ENCODE measurements around the gene MAGEB16. TPM values are rescaled to one million over a fixed set of nuclear protein-coding genes. Genes with fewer than 3 reads are reported as not detected.

Gene MAGEB16
- total RNA-seq (not detected), polyA plus RNA-seq (not detected)
- long read RNA-seq, donor 1: 0 reads
- long read RNA-seq, donor 2: 0 reads

DNA sequence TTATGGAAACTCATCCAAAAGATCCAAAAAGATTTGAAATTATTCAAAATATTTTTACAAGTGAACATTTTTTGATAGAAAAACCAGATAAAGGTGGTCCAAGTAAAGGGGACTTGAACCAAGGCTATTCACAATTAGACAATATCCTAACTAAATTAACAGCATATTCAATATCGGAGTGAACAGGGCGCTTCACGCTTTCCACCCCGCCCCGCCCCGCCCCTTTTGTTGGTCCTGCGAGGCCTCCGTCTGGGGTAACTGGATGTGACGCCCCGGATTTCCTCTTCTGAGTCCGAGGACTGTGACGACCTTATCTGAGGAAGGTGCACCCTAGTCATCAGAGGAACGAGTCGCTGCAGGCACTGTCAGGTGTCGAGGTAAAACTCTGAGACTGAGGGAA is at the start of gene MAGEB16:
TSS of gene MAGEB16 (plus strand) at position 301 of the 400 bp plus-strand sequence. CDS start 3,855 bp downstream, outside the sequence.
- 86 to 97% methylated on average over 15 of the region's 15 CpGs for WGBS, 2 donors
- ATAC-seq (ENCODE audit: low FRiP score) (no peak), DNase-seq (no peak)
- no peaks in the 10 kb centered on the region for H3K9me3 ChIP-seq (ENCODE audit: control insufficient read depth, low read length)
- H3K36me3 ChIP-seq (ENCODE audit: control insufficient read depth in 1 of 2, insufficient read depth in 2 of 2, low read length in 1 of 2): no peaks in the 10 kb centered on the region
- no peaks in the 10 kb centered on the region for H3K27me3 ChIP-seq (ENCODE audit: control insufficient read depth in 1 of 2, insufficient read depth in 2 of 2, low read length in 1 of 2)
- H3K4me1 ChIP-seq (ENCODE audit: control insufficient read depth in 1 of 2, insufficient read depth in 2 of 2, low read length in 2 of 2): no peaks in the 10 kb centered on the region
- intact Hi-C loops (cut with DNase I): no loop called here
- H3K4me3 ChIP-seq (ENCODE audit: low read length in 2 of 2): no peak within 1 kb of the TSS
- no peak within 1 kb of the TSS for H3K27ac ChIP-seq (ENCODE audit: low read depth in 1 of 2, low read length in 2 of 2)

DNA sequence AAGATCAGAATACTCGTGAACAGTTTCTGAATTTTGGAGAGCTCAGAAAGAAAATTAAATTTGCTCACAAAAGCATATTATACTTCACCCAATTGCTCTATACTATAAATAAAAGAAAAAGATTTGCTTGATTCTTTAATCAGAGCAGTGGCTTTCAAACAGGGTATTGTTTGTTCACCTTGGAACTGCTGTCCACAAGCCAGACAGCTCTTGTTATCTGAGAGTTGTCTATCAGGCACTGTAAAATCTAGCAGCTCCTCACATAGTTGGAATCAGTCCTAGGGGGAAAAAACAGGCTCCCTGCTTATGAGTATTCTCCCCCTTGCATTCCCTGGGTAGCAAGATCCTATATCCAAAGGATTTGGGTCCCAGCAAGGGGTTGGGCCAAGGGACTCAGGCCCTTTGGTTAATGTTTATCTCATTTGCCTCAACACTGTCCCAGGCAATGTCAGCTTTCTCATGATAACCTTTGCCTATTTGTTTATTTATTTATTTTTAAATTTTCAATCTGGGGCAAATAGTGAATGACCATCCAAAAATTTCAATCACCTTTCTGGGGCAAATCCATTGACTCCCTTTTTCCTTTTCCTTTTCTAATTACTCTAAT is 24.1 kb upstream of the MAGEB16 start:
- H3K36me3 ChIP-seq (ENCODE audit: control insufficient read depth in 1 of 2, insufficient read depth in 2 of 2, low read length in 1 of 2): no peaks in the 10 kb centered on the region
- no peak overlapping the region for H3K27ac ChIP-seq (ENCODE audit: low read depth in 1 of 2, low read length in 2 of 2)

DNA sequence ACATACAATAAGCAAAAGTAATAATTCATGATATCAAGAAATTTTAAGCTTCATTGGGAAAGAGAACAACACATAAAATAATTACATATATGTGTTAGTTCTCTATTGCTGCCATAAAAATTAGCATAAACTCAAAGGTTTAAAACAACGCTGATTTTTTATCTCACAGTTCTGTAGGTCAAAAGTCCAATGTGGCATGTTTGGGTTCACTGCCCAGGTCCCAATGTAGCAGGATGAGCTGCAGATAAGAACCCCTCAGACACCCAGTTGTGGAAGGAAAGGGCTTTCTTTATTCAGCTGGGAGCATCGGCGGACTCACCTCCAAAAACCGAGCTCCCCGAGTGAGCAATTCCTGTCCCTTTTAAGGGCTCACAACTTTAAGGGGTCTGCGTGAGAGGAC is 13.1 kb upstream of the MAGEB16 start:
- intact Hi-C loops (cut with DNase I): no loop called here
- no peak overlapping the region for H3K27ac ChIP-seq (ENCODE audit: low read depth in 1 of 2, low read length in 2 of 2)
- H3K4me3 ChIP-seq (ENCODE audit: low read length in 2 of 2): no peak overlapping the region
- WGBS, 2 donors: 81 to 84% methylated on average over 6 of the region's 6 CpGs
- no peak for DNase-seq
- no peak for ATAC-seq (ENCODE audit: low FRiP score)
- no peaks in the 10 kb centered on the region for H3K27me3 ChIP-seq (ENCODE audit: control insufficient read depth in 1 of 2, insufficient read depth in 2 of 2, low read length in 1 of 2)
- no peaks in the 10 kb centered on the region for H3K36me3 ChIP-seq (ENCODE audit: control insufficient read depth in 1 of 2, insufficient read depth in 2 of 2, low read length in 1 of 2)
- no peaks in the 10 kb centered on the region for H3K4me1 ChIP-seq (ENCODE audit: control insufficient read depth in 1 of 2, insufficient read depth in 2 of 2, low read length in 2 of 2)
- no peaks in the 10 kb centered on the region for H3K9me3 ChIP-seq (ENCODE audit: control insufficient read depth, low read length)

More for the DNA sequence above, 24.1 kb upstream of the MAGEB16 start:
- ATAC-seq (ENCODE audit: low FRiP score) (no peak), DNase-seq (no peak)
- WGBS, 2 donors: 69 to 90% methylated on average over 1 of the region's 1 CpG
- H3K27me3 ChIP-seq (ENCODE audit: control insufficient read depth in 1 of 2, insufficient read depth in 2 of 2, low read length in 1 of 2): no peaks in the 10 kb centered on the region
- no peak overlapping the region for H3K4me3 ChIP-seq (ENCODE audit: low read length in 2 of 2)
- H3K4me1 ChIP-seq (ENCODE audit: control insufficient read depth in 1 of 2, insufficient read depth in 2 of 2, low read length in 2 of 2): no peaks in the 10 kb centered on the region
- no peaks in the 10 kb centered on the region for H3K9me3 ChIP-seq (ENCODE audit: control insufficient read depth, low read length)
- intact Hi-C loops (cut with DNase I): no loop called here

DNA sequence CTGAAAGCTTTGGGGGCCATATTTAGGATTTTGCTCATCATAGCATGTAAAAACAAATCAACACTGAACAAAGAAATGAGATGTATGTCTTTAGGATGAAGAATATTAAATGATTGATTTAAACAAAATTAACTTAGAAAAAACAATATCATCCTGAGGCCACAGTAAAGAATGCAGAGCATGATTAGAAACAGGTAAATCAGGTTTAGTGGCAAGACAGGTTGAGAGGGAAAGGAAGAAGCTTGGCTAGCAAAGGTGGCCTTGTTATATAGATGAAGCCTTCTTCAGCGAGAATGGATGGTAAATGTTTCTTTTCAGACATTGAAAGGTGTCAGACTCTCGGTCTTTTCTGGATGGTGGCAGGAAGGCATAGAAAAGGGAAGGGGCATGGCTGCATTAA is 11.9 kb upstream of the MAGEB16 start:
- Histone ChIP-seq H3K9me3 (ENCODE audit: control insufficient read depth, low read length) (no peaks in the 10 kb centered on the region), H3K27me3 (ENCODE audit: control insufficient read depth in 1 of 2, insufficient read depth in 2 of 2, low read length in 1 of 2) (no peaks in the 10 kb centered on the region), H3K4me1 (ENCODE audit: control insufficient read depth in 1 of 2, insufficient read depth in 2 of 2, low read length in 2 of 2) (no peaks in the 10 kb centered on the region), H3K4me3 (ENCODE audit: low read length in 2 of 2) (no peak overlapping the region), H3K36me3 (ENCODE audit: control insufficient read depth in 1 of 2, insufficient read depth in 2 of 2, low read length in 1 of 2) (no peaks in the 10 kb centered on the region), H3K27ac (ENCODE audit: low read depth in 1 of 2, low read length in 2 of 2) (no peak overlapping the region)
- DNase-seq: no peak
- no peak for ATAC-seq (ENCODE audit: low FRiP score)
- intact Hi-C loops (cut with DNase I): no loop called here
- WGBS, 2 donors: 60 to 89% methylated on average over 2 of the region's 2 CpGs

GRCh38 chrX:35787867-35788266 is 10.3 kb upstream of the MAGEB16 start:
- intact Hi-C loops (cut with DNase I): no loop called here

DNA sequence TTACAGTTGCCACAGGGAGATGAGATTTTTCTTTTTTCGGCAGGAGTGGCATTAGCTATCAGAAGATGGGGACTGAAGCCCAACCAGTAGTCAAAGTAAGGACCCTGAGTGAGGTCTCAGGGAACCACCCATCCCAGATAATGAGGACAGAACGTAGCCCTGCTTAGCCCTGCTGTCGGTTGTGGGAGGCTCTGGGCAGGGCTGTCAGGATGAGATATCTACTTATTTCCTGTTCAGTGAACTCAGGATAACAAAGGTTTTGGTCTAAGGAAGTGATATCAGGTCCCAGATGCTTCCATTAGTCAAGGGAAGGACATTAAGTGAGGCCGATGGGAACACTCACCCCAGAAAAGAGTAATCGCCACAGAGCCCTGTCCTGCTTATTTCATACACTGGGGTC is 2.3 kb downstream of the MAGEB16 start:
- intact Hi-C loops (cut with DNase I): no loop called here
- no peak overlapping the region for H3K27ac ChIP-seq (ENCODE audit: low read depth in 1 of 2, low read length in 2 of 2)
- H3K4me3 ChIP-seq (ENCODE audit: low read length in 2 of 2): no peak overlapping the region
- H3K27me3 ChIP-seq (ENCODE audit: control insufficient read depth in 1 of 2, insufficient read depth in 2 of 2, low read length in 1 of 2): no peaks in the 10 kb centered on the region
- WGBS, 2 donors: 82 to 91% methylated on average over 5 of the region's 5 CpGs
- no peaks in the 10 kb centered on the region for H3K36me3 ChIP-seq (ENCODE audit: control insufficient read depth in 1 of 2, insufficient read depth in 2 of 2, low read length in 1 of 2)
- DNase-seq (no peak), ATAC-seq (ENCODE audit: low FRiP score) (no peak)
- H3K9me3 ChIP-seq (ENCODE audit: control insufficient read depth, low read length): no peaks in the 10 kb centered on the region
- H3K4me1 ChIP-seq (ENCODE audit: control insufficient read depth in 1 of 2, insufficient read depth in 2 of 2, low read length in 2 of 2): no peaks in the 10 kb centered on the region

More at GRCh38 chrX:35787867-35788266, 10.3 kb upstream of the MAGEB16 start:
- Histone ChIP-seq H3K4me3 (ENCODE audit: low read length in 2 of 2) (no peak overlapping the region), H3K27me3 (ENCODE audit: control insufficient read depth in 1 of 2, insufficient read depth in 2 of 2, low read length in 1 of 2) (no peaks in the 10 kb centered on the region), H3K9me3 (ENCODE audit: control insufficient read depth, low read length) (no peaks in the 10 kb centered on the region), H3K27ac (ENCODE audit: low read depth in 1 of 2, low read length in 2 of 2) (no peak overlapping the region), H3K4me1 (ENCODE audit: control insufficient read depth in 1 of 2, insufficient read depth in 2 of 2, low read length in 2 of 2) (no peaks in the 10 kb centered on the region), H3K36me3 (ENCODE audit: control insufficient read depth in 1 of 2, insufficient read depth in 2 of 2, low read length in 1 of 2) (no peaks in the 10 kb centered on the region)
- WGBS, 2 donors: 81 to 88% methylated on average over 2 of the region's 2 CpGs
- ATAC-seq (ENCODE audit: low FRiP score) (no peak), DNase-seq (no peak)

DNA sequence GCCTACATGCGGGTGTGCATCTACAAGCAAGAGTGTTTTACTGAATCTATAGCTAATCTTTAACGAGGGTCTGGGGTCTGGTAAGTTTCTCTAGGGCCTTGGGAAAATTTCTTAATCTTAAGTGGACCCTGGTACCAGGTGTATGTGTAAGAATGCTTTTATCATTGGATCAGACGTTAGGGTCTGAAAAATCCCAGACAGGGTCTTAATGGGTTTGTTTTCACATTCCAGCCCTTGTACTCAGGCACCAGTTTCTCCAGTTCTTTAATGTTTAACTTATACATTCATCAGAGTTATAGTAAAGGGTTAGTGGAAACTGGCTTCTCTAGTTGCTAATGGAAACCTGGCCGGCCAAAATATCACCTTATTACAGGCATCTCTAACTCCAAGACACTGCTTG is 11.6 kb downstream of the MAGEB16 start:
- H3K9me3 ChIP-seq (ENCODE audit: control insufficient read depth, low read length): no peaks in the 10 kb centered on the region
- no peaks in the 10 kb centered on the region for H3K27me3 ChIP-seq (ENCODE audit: control insufficient read depth in 1 of 2, insufficient read depth in 2 of 2, low read length in 1 of 2)
- ATAC-seq (ENCODE audit: low FRiP score): no peak

DNA sequence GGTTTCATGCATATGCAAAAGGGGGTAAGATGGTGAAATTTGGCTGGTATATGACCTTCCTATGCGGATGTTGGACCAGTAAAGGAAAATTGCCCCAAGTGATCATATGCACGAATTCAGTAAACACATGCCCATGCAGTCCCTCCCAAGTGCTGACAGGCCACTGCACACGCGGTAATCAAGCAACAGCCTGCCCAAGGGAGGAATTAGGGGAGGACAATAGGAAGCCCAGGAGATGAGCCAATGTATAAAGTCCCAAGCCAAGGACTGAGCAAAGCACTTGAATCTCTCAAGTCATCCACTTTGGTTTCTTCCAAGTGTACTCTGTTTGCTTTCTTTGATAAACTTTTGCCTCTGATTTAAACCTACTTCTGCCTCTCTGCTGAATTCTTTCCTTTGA is 21.1 kb downstream of the MAGEB16 start:
- H3K4me3 ChIP-seq (ENCODE audit: low read length in 2 of 2): no peak overlapping the region
- 24 to 26% methylated on average over 4 of the region's 4 CpGs for WGBS, 2 donors
- ATAC-seq (ENCODE audit: low FRiP score) (no peak), DNase-seq (no peak)
- H3K9me3 ChIP-seq (ENCODE audit: control insufficient read depth, low read length): no peaks in the 10 kb centered on the region
- H3K27ac ChIP-seq (ENCODE audit: low read depth in 1 of 2, low read length in 2 of 2): no peak overlapping the region
- H3K4me1 ChIP-seq (ENCODE audit: control insufficient read depth in 1 of 2, insufficient read depth in 2 of 2, low read length in 2 of 2): no peaks in the 10 kb centered on the region
- H3K36me3 ChIP-seq (ENCODE audit: control insufficient read depth in 1 of 2, insufficient read depth in 2 of 2, low read length in 1 of 2): no peaks in the 10 kb centered on the region
- intact Hi-C loops (cut with DNase I): no loop called here
- no peaks in the 10 kb centered on the region for H3K27me3 ChIP-seq (ENCODE audit: control insufficient read depth in 1 of 2, insufficient read depth in 2 of 2, low read length in 1 of 2)

More for the DNA sequence above, 11.6 kb downstream of the MAGEB16 start:
- Histone ChIP-seq H3K4me3 (ENCODE audit: low read length in 2 of 2) (no peak overlapping the region), H3K4me1 (ENCODE audit: control insufficient read depth in 1 of 2, insufficient read depth in 2 of 2, low read length in 2 of 2) (no peaks in the 10 kb centered on the region), H3K27ac (ENCODE audit: low read depth in 1 of 2, low read length in 2 of 2) (no peak overlapping the region), H3K36me3 (ENCODE audit: control insufficient read depth in 1 of 2, insufficient read depth in 2 of 2, low read length in 1 of 2) (no peaks in the 10 kb centered on the region)
- 65 to 67% methylated on average over 4 of the region's 4 CpGs for WGBS, 2 donors
- intact Hi-C loops (cut with DNase I): no loop called here
- DNase-seq: no peak

- Histone ChIP-seq H3K9me3 (ENCODE audit: control insufficient read depth, low read length) (no peaks in the 10 kb centered on the region), H3K27ac (ENCODE audit: low read depth in 1 of 2, low read length in 2 of 2) (no peak overlapping the region), H3K4me1 (ENCODE audit: control insufficient read depth in 1 of 2, insufficient read depth in 2 of 2, low read length in 2 of 2) (no peaks in the 10 kb centered on the region), H3K36me3 (ENCODE audit: control insufficient read depth in 1 of 2, insufficient read depth in 2 of 2, low read length in 1 of 2) (no peaks in the 10 kb centered on the region), H3K4me3 (ENCODE audit: low read length in 2 of 2) (no peak overlapping the region), H3K27me3 (ENCODE audit: control insufficient read depth in 1 of 2, insufficient read depth in 2 of 2, low read length in 1 of 2) (no peaks in the 10 kb centered on the region)
- DNase-seq (no peak), ATAC-seq (ENCODE audit: low FRiP score) (no peak)
- WGBS, 2 donors: 72 to 88% methylated on average over 1 of the region's 1 CpG
- intact Hi-C loops (cut with DNase I): no loop called here
Observed at GRCh38 chrX:35826503-35826902, 28.4 kb downstream of the MAGEB16 start.
